Loucy (cell line): ENCODE results near the gene MOCS2.

Source experiments
- H2AFZ ChIP-seq: fragments of 200-600 bp; sonication (generic); 2 replicates; pipeline ENCODE4 v1.6.0; 2016; ENCODE audit warnings: antibody characterized with exemption, mild to moderate bottlenecking, low read length, moderate library complexity
- H3F3A ChIP-seq: fragments of 200-600 bp; 2 replicates; pipeline ENCODE4 v1.6.0; 2016; ENCODE audit warnings: antibody characterized with exemption, low read depth, mild to moderate bottlenecking
- H3K27me3 ChIP-seq: fragments of 200-600 bp; sonication (generic); 2 replicates; pipeline ENCODE4 v1.6.1; 2014; ENCODE audit warnings: low read length, mild to moderate bottlenecking; ENCODE audit not compliant: insufficient read depth, poor library complexity, severe bottlenecking
- H3K36me3 ChIP-seq: fragments of 200-600 bp; sonication (generic); 2 replicates; pipeline ENCODE4 v1.6.1; 2016; ENCODE audit warnings: low read length; ENCODE audit not compliant: insufficient read depth
- H3K4me1 ChIP-seq: fragments of 200-600 bp; sonication (generic); 2 replicates; pipeline ENCODE4 v1.5.1; 2014; ENCODE audit warnings: low read length, mild to moderate bottlenecking; ENCODE audit not compliant: insufficient read depth, poor library complexity, severe bottlenecking
- H3K4me2 ChIP-seq: fragments of 200-600 bp; sonication (generic); 2 replicates; pipeline ENCODE4 v1.6.0; 2014; ENCODE audit warnings: antibody characterized with exemption, low read length, low read depth, mild to moderate bottlenecking; ENCODE audit not compliant: poor library complexity, severe bottlenecking
- H3K4me3 ChIP-seq: fragments of 200-600 bp; sonication (generic); 2 replicates; pipeline ENCODE4 v1.5.1; 2014; ENCODE audit warnings: low read length, mild to moderate bottlenecking, mixed read lengths; ENCODE audit not compliant: poor library complexity, severe bottlenecking
- H3K79me2 ChIP-seq: fragments of 200-600 bp; sonication (generic); 2 replicates; pipeline ENCODE4 v1.6.1; 2014; ENCODE audit warnings: low read length; ENCODE audit not compliant: insufficient read depth
- H3K9ac ChIP-seq: fragments of 200-600 bp; sonication (generic); 2 replicates; pipeline ENCODE4 v1.6.0; 2014; ENCODE audit warnings: mild to moderate bottlenecking, low read depth, low read length, moderate library complexity; ENCODE audit not compliant: poor library complexity, severe bottlenecking
- H3K9me2 ChIP-seq: fragments of 200-600 bp; sonication (generic); replicated peaks from 2 replicates; pipeline ENCODE4 v1.6.1; 2016; ENCODE audit warnings: low read depth, low read length, mixed read lengths
- H3K9me3 ChIP-seq: fragments of 200-600 bp; sonication (generic); 2 replicates; pipeline ENCODE4 v1.6.1; 2014; ENCODE audit warnings: mild to moderate bottlenecking, antibody characterized with exemption, low read length, low read depth; ENCODE audit not compliant: insufficient read depth
- H4K20me1 ChIP-seq: fragments of 200-600 bp; sonication (generic); 2 replicates; pipeline ENCODE4 v1.6.0; 2014; ENCODE audit warnings: antibody characterized with exemption, low read length, mild to moderate bottlenecking; ENCODE audit not compliant: insufficient read depth, poor library complexity, severe bottlenecking
- CTCF ChIP-seq: fragments of 200-600 bp; sonication (generic); conservative IDR thresholded peaks from 2 replicates; pipeline ENCODE4 v1.5.1; 2014; ENCODE audit warnings: mild to moderate bottlenecking, antibody characterized with exemption, low read length
- EZH2phosphoT487 ChIP-seq: fragments of 200-600 bp; IDR thresholded peaks from 2 replicates; pipeline ENCODE4 v1.6.1; 2018; ENCODE audit warnings: antibody characterized with exemption, mild to moderate bottlenecking, moderate library complexity, borderline replicate concordance

Gene MOCS2

GRCh38 chr5:53109443-53110127, at the start of gene MOCS2:
MOCS2 (minus strand) TSS chr5:53109757; CDS start chr5:53107174, 2,583 bp downstream.
- H3K36me3 ChIP-seq = no peaks in the 10 kb centered on the region
- peaks cover 18% of the 10 kb centered on the region for H3K79me2 ChIP-seq
- H3F3A ChIP-seq = no peaks in the 10 kb centered on the region
- H3K9me2 ChIP-seq = no peaks in the 10 kb centered on the region
- peak within 1 kb of the TSS; percentile 91 for H2AFZ ChIP-seq
- no peaks in the 10 kb centered on the region for H4K20me1 ChIP-seq
- H3K9me3 ChIP-seq = no peaks in the 10 kb centered on the region
- peak within 1 kb of the TSS; percentile 79 for H3K4me3 ChIP-seq
- TF ChIP-seq CTCF (no peak), EZH2phosphoT487 (no peak)
- H3K4me2 ChIP-seq = peak within 1 kb of the TSS; percentile 82
- H3K27me3 ChIP-seq = no peaks in the 10 kb centered on the region
- peak within 1 kb of the TSS; percentile 84 for H3K9ac ChIP-seq
- peaks cover 51% of the 10 kb centered on the region for H3K4me1 ChIP-seq

- no peaks in the 10 kb centered on the region for H3K27me3 ChIP-seq
- no peak overlapping the region for H3K4me3 ChIP-seq
- no peak overlapping the region for H2AFZ ChIP-seq
- no peak overlapping the region for H3K9ac ChIP-seq
- H3K36me3 ChIP-seq = no peaks in the 10 kb centered on the region
- TF ChIP-seq EZH2phosphoT487 (no peak), CTCF (no peak)
- H3K9me3 ChIP-seq = no peaks in the 10 kb centered on the region
- H3K79me2 ChIP-seq = no peaks in the 10 kb centered on the region
- H3F3A ChIP-seq = no peaks in the 10 kb centered on the region
- H3K4me2 ChIP-seq = no peak overlapping the region
- H3K4me1 ChIP-seq = no peaks in the 10 kb centered on the region
- no peaks in the 10 kb centered on the region for H3K9me2 ChIP-seq
- H4K20me1 ChIP-seq = no peaks in the 10 kb centered on the region
Measured at GRCh38 chr5:53151713-53152458, 42.3 kb upstream of the MOCS2 start.

- no peak overlapping the region for H3K9ac ChIP-seq
- H4K20me1 ChIP-seq = no peaks in the 10 kb centered on the region
- 0 out of 2 replicates have a peak, but pooled peaks cover 4% of the 10 kb centered on the region for H3K9me3 ChIP-seq
- no peaks in the 10 kb centered on the region for H3K9me2 ChIP-seq
- H3F3A ChIP-seq = no peaks in the 10 kb centered on the region
- no peaks in the 10 kb centered on the region for H3K79me2 ChIP-seq
- no peaks in the 10 kb centered on the region for H3K36me3 ChIP-seq
- TF ChIP-seq CTCF = no peak
- H3K27me3 ChIP-seq = no peaks in the 10 kb centered on the region
- no peak overlapping the region for H3K4me2 ChIP-seq
- H3K4me1 ChIP-seq = no peaks in the 10 kb centered on the region
- H2AFZ ChIP-seq = no peak overlapping the region
- H3K4me3 ChIP-seq = no peak overlapping the region
Measured at GRCh38 chr5:53133020-53133419, 23.5 kb upstream of the MOCS2 start.
